Muscle of leg (tissue), 16 donors: Measurements from ENCODE around the gene SAP30BP. TPM values are rescaled to one million over a fixed set of nuclear protein-coding genes. Genes with fewer than 3 reads are reported as not detected.

ENCODE experiments used
- DNase-seq: peaks from one replicate; pipeline ENCODE4 v3.0.0; 2013
- H3K27ac ChIP-seq: one replicate; pipeline ENCODE4 v1.5.1; 2013; ENCODE audit warnings: mild to moderate bottlenecking, low read length, control low read depth
- H3K27me3 ChIP-seq: one replicate; pipeline ENCODE4 v1.6.1; 2013; ENCODE audit warnings: low read length; ENCODE audit not compliant: control insufficient read depth, insufficient read depth
- H3K36me3 ChIP-seq: one replicate; pipeline ENCODE4 v1.6.1; 2013; ENCODE audit warnings: low read length; ENCODE audit not compliant: control insufficient read depth, insufficient read depth
- H3K4me1 ChIP-seq: one replicate; pipeline ENCODE4 v1.6.1; 2013; ENCODE audit warnings: low read length; ENCODE audit not compliant: control insufficient read depth, insufficient read depth
- H3K4me3 ChIP-seq: one replicate; pipeline ENCODE4 v1.5.1; 2013; ENCODE audit warnings: low read length, control low read depth
- H3K9me3 ChIP-seq: replicated peaks from 2 replicates; pipeline ENCODE4 v1.6.1; 2013; ENCODE audit warnings: low read depth, low read length; ENCODE audit not compliant: control insufficient read depth
- WGBS: methylation state at CpG from one replicate; pipeline ENCODE4 v1.1.5; 2013; ENCODE audit warnings: missing lambda C conversion rate; ENCODE audit not compliant: insufficient coverage; 5-methylcytosine and 5-hydroxymethylcytosine counted together
- long read RNA-seq, 11 donors: transcript quantifications; one replicate each; lab custom pipeline, GENCODE V29; 2026
- polyA plus RNA-seq, 8 donors: library from polyadenylated mRNA; unstranded; fragments of 120-200 nt; gene quantifications; one replicate each; pipeline versions ENCODE4 v1.2.1 to v1.2.3, GENCODE V29; 2013; ENCODE audit warnings: inconsistent platforms in 1 of 8, low replicate concordance in 1 of 8; ENCODE audit not compliant: insufficient read length in 8 of 8, insufficient read depth in 1 of 8
- total RNA-seq: library from RNA; stranded (reverse); fragments of 120-200 nt; gene quantifications from one replicate; pipeline ENCODE4 v1.2.4, GENCODE V29; 2013

Gene SAP30BP
- total RNA-seq: 79.7 TPM
- 10 to 100 TPM; 63.7 to 80.1 (median 76.8) TPM for polyA plus RNA-seq
- long read RNA-seq, donor 1, transcript SAP30BP-204 (6 exons, 1,097 nt): minor isoform, 7 of 22 reads
- long read RNA-seq, donor 1, transcript SAP30BP-225 (11 exons, 2,722 nt): major isoform, 9 of 22 reads
- long read RNA-seq, donor 1, partial matches to known transcripts: 0 of 22 reads
- long read RNA-seq, donor 1, other reads (novel, unspliced or antisense): 0 of 22 reads
- long read RNA-seq, donor 2, partial matches to known transcripts: 0 of 1 reads
- long read RNA-seq, donor 2, other reads (novel, unspliced or antisense): 0 of 1 reads
- long read RNA-seq, donor 3, transcript SAP30BP-225 (11 exons, 2,722 nt): major isoform, 15 of 26 reads
- long read RNA-seq, donor 3, transcript SAP30BP-204 (6 exons, 1,097 nt): minor isoform, 8 of 26 reads
- long read RNA-seq, donor 3, partial matches to known transcripts: 0 of 26 reads
- long read RNA-seq, donor 3, other reads (novel, unspliced or antisense): 0 of 26 reads
- long read RNA-seq, donor 4, transcript SAP30BP-225 (11 exons, 2,722 nt): major isoform, 15 of 24 reads
- long read RNA-seq, donor 4, partial matches to known transcripts: 0 of 24 reads
- long read RNA-seq, donor 4, other reads (novel, unspliced or antisense): 0 of 24 reads
- long read RNA-seq, donor 5, transcript SAP30BP-202 (10 exons, 2,439 nt): minor isoform, 6 of 69 reads
- long read RNA-seq, donor 5, transcript SAP30BP-224 (1 exons, 2,000 nt): minor isoform, 7 of 69 reads
- long read RNA-seq, donor 5, transcript SAP30BP-204 (6 exons, 1,097 nt): minor isoform, 12 of 69 reads
- long read RNA-seq, donor 5, transcript SAP30BP-225 (11 exons, 2,722 nt): major isoform, 35 of 69 reads
- long read RNA-seq, donor 5, partial matches to known transcripts: 5 of 69 reads
- long read RNA-seq, donor 5, other reads (novel, unspliced or antisense): 0 of 69 reads
- long read RNA-seq, donor 6, transcript SAP30BP-204 (6 exons, 1,097 nt): minor isoform, 6 of 61 reads
- long read RNA-seq, donor 6, transcript SAP30BP-225 (11 exons, 2,722 nt): major isoform, 40 of 61 reads
- long read RNA-seq, donor 6, partial matches to known transcripts: 6 of 61 reads
- long read RNA-seq, donor 6, other reads (novel, unspliced or antisense): 0 of 61 reads
- long read RNA-seq, donor 7, transcript SAP30BP-204 (6 exons, 1,097 nt): minor isoform, 6 of 37 reads
- long read RNA-seq, donor 7, transcript SAP30BP-225 (11 exons, 2,722 nt): major isoform, 21 of 37 reads
- long read RNA-seq, donor 7, transcript SAP30BP-224 (1 exons, 2,000 nt): minor isoform, 6 of 37 reads
- long read RNA-seq, donor 7, partial matches to known transcripts: 0 of 37 reads
- long read RNA-seq, donor 7, other reads (novel, unspliced or antisense): 0 of 37 reads
- long read RNA-seq, donor 8, transcript SAP30BP-225 (11 exons, 2,722 nt): major isoform, 14 of 21 reads
- long read RNA-seq, donor 8, partial matches to known transcripts: 0 of 21 reads
- long read RNA-seq, donor 8, other reads (novel, unspliced or antisense): 0 of 21 reads
- long read RNA-seq, donor 9, transcript SAP30BP-204 (6 exons, 1,097 nt): major isoform, 6 of 14 reads
- long read RNA-seq, donor 9, transcript SAP30BP-225 (11 exons, 2,722 nt): minor isoform, 5 of 14 reads
- long read RNA-seq, donor 9, partial matches to known transcripts: 0 of 14 reads
- long read RNA-seq, donor 9, other reads (novel, unspliced or antisense): 0 of 14 reads
- long read RNA-seq, donor 10, transcript SAP30BP-204 (6 exons, 1,097 nt): minor isoform, 9 of 31 reads
- long read RNA-seq, donor 10, transcript SAP30BP-225 (11 exons, 2,722 nt): major isoform, 17 of 31 reads
- long read RNA-seq, donor 10, partial matches to known transcripts: 0 of 31 reads
- long read RNA-seq, donor 10, other reads (novel, unspliced or antisense): 0 of 31 reads
- long read RNA-seq, donor 11, transcript SAP30BP-225 (11 exons, 2,722 nt): major isoform, 15 of 29 reads
- long read RNA-seq, donor 11, transcript SAP30BP-204 (6 exons, 1,097 nt): minor isoform, 8 of 29 reads
- long read RNA-seq, donor 11, partial matches to known transcripts: 0 of 29 reads
- long read RNA-seq, donor 11, other reads (novel, unspliced or antisense): 0 of 29 reads

GRCh38 chr17:75666959-75667790 is at the start of gene SAP30BP, which contains the start of gene RECQL5:
TSS of gene SAP30BP (plus strand) at chr17:75667338. CDS start at chr17:75667373, 35 bp downstream.
TSS of gene RECQL5 (minus strand) at chr17:75667154. CDS start at chr17:75666557, 597 bp downstream.
- peaks cover 43% of the 10 kb centered on the region for H3K36me3 ChIP-seq
- H3K4me3 ChIP-seq: peak within 1 kb of the TSS; percentile 93
- DNase-seq: peak; percentile 99
- H3K9me3 ChIP-seq: no peaks in the 10 kb centered on the region
- peak within 1 kb of the TSS; percentile 90 for H3K27ac ChIP-seq
- no peaks in the 10 kb centered on the region for H3K27me3 ChIP-seq
- peaks cover 10% of the 10 kb centered on the region for H3K4me1 ChIP-seq
- under 1% methylated on average over 40 of the region's 55 CpGs for WGBS

- H3K27ac ChIP-seq: no peak overlapping the region
- DNase-seq: no peak
- no peaks in the 10 kb centered on the region for H3K9me3 ChIP-seq
- peaks cover 87% of the 10 kb centered on the region for H3K36me3 ChIP-seq
- WGBS: 79% methylated on average over 7 of the region's 11 CpGs
- no peaks in the 10 kb centered on the region for H3K27me3 ChIP-seq
- H3K4me1 ChIP-seq: no peaks in the 10 kb centered on the region
- H3K4me3 ChIP-seq: no peak overlapping the region
Observed at GRCh38 chr17:75617675-75618074, 49.5 kb upstream of the SAP30BP start.

- Histone ChIP-seq H3K9me3 (no peaks in the 10 kb centered on the region), H3K27me3 (no peaks in the 10 kb centered on the region), H3K4me3 (no peak overlapping the region), H3K27ac (no peak overlapping the region), H3K36me3 (peaks cover 80% of the 10 kb centered on the region), H3K4me1 (peaks cover 4% of the 10 kb centered on the region)
- WGBS: 72% methylated on average over 30 of the region's 36 CpGs
- no peak for DNase-seq
Observed at GRCh38 chr17:75619506-75620431, 47.4 kb upstream of the SAP30BP start.

GRCh38 chr17:75621489-75621888 is 45.6 kb upstream of the SAP30BP start:
- peaks cover 12% of the 10 kb centered on the region for H3K4me1 ChIP-seq
- no peak overlapping the region for H3K4me3 ChIP-seq
- no peaks in the 10 kb centered on the region for H3K9me3 ChIP-seq
- WGBS: 86% methylated on average over 2 of the region's 4 CpGs
- peaks cover 79% of the 10 kb centered on the region for H3K36me3 ChIP-seq
- no peaks in the 10 kb centered on the region for H3K27me3 ChIP-seq
- no peak for DNase-seq
- no peak overlapping the region for H3K27ac ChIP-seq

- Histone ChIP-seq H3K4me3 (no peak overlapping the region), H3K36me3 (peaks cover 79% of the 10 kb centered on the region), H3K27me3 (no peaks in the 10 kb centered on the region), H3K27ac (no peak overlapping the region), H3K9me3 (no peaks in the 10 kb centered on the region), H3K4me1 (peaks cover 13% of the 10 kb centered on the region)
- DNase-seq: no peak
- WGBS: 67% methylated on average over 7 of the region's 8 CpGs
Observed at GRCh38 chr17:75622076-75622475, 45.1 kb upstream of the SAP30BP start.

- H3K4me1 ChIP-seq: peaks cover 13% of the 10 kb centered on the region
- 86% methylated on average over 12 of the region's 15 CpGs for WGBS
- H3K27ac ChIP-seq: no peak overlapping the region
- H3K4me3 ChIP-seq: no peak overlapping the region
- no peaks in the 10 kb centered on the region for H3K27me3 ChIP-seq
- no peaks in the 10 kb centered on the region for H3K9me3 ChIP-seq
- DNase-seq: no peak
- peaks cover 80% of the 10 kb centered on the region for H3K36me3 ChIP-seq
Observed at GRCh38 chr17:75622771-75623273, 44.3 kb upstream of the SAP30BP start.

- Histone ChIP-seq H3K27me3 (no peaks in the 10 kb centered on the region), H3K27ac (no peak overlapping the region), H3K9me3 (no peaks in the 10 kb centered on the region), H3K36me3 (peaks cover 80% of the 10 kb centered on the region), H3K4me3 (no peak overlapping the region), H3K4me1 (peaks cover 13% of the 10 kb centered on the region)
- no peak for DNase-seq
- WGBS: 81% methylated on average over 5 of the region's 9 CpGs
Observed at GRCh38 chr17:75623386-75623785, 43.8 kb upstream of the SAP30BP start.
